ENCODE data around the gene TECR. TPM values are rescaled to one million over a fixed set of nuclear protein-coding genes. Genes with fewer than 3 reads are reported as not detected.
A peak's percentile ranks its signal among the peaks of the same experiment; 100 is the strongest.
"Not testable (repeated sequence)": the region's sequence is repeated elsewhere in the genome, so short reads cannot be mapped to it uniquely, and the experiment has no call there.

Gene TECR
- total RNA-seq, 1 donor from 2014 or later, result 17.0 TPM

DNA sequence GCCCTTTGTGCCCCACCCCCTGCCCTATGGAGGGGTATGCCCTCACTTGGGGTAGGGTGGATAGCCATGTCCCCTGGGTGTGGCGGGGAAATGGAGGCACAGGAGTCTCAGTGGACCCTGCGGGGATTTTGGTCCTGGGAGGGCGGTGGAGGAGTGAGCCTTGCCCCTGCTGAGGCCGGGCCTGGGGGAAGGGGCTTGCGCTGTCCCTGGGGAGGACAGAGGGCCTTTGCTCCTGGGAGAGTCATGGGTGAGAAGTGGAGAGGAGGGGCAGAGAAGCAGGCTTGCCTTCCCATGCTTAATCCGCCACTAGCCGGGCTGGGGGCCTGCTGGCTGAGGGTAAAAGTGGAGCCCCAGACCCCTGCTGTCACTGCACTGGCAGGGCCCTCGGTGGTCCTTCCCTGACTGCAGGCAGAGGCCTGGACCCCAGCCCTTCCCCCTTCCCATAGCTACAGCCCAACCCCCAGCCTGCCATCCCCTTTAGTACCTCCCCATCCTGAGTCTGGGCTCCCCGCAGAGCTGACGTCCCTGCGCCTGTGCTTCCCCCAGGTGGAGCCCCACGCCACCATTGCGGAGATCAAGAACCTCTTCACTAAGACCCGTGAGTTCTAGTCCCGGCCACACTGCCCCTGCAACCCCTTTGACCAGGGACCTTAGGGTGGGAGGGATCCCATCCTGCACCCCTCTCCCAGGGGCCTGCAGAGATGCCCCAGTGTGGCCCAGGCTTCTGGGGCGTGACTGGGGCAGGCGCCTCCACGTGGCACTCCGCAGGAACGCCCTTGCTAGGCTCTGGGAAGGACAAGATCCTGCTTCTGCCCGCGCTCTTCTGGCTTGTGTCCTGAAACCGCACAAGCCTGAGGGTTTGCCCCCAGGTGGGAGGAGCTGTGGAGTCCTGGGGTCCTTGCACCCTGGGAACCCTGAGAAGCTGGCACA is 33.5 kb downstream of the TECR start:
- no peak for DNase-seq

DNA sequence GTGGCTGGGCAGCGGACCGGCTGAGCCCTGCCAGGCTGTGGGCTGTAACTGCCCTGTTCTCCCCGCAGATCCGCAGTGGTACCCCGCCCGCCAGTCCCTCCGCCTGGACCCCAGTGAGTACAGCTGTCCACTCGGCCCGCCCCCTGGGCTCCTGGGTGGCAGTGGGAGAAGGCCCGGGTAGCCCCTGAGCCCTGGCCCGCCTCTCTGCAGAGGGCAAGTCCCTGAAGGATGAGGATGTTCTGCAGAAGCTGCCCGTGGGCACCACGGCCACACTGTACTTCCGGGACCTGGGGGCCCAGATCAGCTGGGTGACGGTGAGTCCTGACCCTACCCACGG is 34.2 kb downstream of the TECR start:
- no peak for DNase-seq

- peak; percentile 22 for DNase-seq
Measured at GRCh38 chr19:14563989-14564651, 34.7 kb downstream of the TECR start.

DNA sequence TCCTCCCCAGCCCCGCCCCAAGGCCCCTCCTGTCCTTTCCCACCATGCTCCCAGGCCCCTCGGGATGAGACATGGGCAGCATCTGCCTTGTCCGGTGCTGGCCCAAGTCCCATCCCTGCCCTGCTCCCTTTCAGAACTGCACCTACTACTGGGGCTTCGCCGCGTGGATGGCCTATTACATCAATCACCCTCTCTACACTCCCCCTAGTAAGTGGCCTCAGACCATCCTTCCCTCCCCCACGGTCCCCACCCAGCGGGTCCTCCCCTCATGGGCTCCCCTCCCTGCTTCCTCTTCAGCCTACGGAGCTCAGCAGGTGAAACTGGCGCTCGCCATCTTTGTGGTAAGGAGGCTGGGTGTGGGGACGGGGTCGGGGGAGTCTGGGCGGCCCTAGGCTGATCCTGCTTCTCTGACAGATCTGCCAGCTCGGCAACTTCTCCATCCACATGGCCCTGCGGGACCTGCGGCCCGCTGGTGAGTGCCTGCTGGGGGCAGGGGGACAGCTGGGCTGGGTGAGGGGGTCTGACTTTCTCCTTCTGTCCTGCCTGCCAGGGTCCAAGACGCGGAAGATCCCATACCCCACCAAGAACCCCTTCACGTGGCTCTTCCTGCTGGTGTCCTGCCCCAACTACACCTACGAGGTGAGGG is 35.4 kb downstream of the TECR start:
- not testable (repeated sequence) for DNase-seq

- DNase-seq, result no peak
Measured at GRCh38 chr19:14565298-14565679, 35.9 kb downstream of the TECR start.

DNA sequence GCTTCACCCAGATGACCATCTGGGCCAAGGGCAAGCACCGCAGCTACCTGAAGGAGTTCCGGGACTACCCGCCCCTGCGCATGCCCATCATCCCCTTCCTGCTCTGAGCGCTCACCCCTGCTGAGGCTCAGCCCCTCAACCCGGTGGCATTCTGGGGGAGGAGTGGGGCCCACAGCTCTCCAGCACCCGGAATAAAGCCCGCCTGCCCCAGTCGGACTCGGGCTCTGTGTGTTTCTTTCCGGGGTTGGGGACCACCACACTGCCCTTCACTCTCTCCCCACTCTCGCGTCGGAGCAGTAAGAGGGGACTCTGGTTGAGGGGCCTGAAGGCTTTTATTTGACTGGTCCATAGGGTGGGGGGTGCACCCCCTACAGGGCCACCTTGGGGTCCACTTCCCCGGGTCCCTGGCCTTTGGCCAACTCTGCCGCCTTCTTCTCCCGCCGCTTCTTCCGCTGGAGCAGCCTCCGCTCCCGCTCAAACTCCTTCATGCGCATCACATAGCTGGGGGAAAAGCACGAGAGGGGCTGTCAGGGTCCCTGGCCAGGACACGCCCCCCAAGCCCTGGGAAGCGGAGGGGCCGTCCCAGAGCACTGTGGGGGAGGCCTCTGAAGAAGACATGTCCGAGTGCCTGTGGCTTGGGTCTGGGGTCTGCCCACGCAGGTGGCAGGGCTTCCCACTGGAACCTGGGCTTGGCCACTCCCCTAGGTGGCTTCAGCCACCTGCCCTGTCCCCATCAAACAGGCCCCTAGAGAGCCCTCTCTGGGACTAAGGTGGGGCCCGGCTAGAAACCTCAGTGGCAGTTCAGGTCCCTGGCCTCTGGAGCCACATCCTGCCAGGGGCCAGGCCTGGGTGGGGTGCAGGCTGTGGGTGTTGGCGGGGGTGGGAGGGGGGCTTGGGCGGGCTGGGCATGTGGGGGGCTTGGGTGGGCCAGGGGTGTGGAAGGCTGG is 36.6 kb downstream of the TECR start:
- DNase-seq, result no peak

- DNase-seq, result no peak
Measured at GRCh38 chr19:14566712-14567077, 37.3 kb downstream of the TECR start.

GRCh38 chr19:14567079-14567478 is 37.7 kb downstream of the TECR start:
- DNase-seq, result no peak

GRCh38 chr19:14570864-14571527 is 41.6 kb downstream of the TECR start:
- no peak for DNase-seq

GRCh38 chr19:14571695-14572490 is 42.5 kb downstream of the TECR start, which contains the start of gene NDUFB7:
NDUFB7 (minus strand) TSS chr19:14572066; CDS start chr19:14572000, 66 bp downstream.
- DNase-seq, result peak; percentile 97

DNA sequence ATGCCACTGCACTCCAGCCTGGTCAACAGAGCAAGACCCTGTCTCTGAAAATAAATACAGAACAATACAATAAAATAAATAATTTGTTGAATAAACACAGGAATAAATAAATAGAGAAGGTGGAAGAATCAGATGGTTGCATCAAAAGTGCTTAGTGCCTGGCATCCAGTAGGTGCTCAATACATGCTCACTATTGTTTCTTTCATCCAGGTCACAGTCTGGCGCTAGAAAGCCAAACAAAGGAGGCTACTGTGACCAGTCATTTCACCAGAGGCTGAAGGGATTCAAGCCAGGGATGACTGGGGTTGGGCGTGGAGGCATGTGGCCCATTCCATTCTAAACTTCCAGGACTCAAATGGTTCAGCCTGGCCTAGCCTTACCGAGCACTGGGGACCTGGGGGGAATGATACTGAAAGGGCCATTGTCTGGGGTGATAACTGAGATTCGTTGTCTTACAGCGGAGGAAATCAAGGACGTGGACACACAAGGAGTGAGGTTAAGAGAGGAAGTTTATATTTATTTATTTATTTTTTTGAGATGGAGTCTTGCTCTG is 46.1 kb downstream of the TECR start:
- no peak for DNase-seq

GRCh38 chr19:14576363-14576762 is 47.0 kb downstream of the TECR start:
- no peak for DNase-seq

GRCh38 chr19:14577264-14577663 is 47.9 kb downstream of the TECR start:
- no peak for DNase-seq

DNA sequence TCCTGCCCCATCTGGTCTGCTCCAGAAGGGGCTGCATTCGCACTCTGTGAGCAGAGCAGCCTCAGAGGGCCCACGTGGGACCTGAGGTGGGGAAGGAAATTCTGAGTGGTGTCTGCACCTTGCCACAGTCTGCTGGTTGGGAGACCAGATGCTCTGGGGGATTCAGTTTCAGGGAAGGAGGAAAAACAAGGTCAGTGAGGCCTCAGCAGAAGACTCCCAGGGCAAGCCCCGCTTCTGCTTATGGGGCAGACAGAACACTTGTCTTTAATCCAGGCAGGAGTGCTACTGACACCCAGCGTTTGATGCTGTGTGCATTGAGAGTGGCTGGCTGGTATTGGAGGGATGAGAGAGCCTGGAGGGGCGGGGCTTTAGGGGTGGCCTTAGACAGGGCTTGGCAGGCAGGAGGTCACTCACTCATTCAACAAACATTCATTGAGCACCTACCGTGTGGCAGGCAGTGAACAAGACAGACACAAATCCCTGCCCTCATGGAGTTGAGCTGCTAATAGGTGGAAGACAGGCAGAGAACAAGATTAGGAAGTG is 48.6 kb downstream of the TECR start:
- no peak for DNase-seq

DNA sequence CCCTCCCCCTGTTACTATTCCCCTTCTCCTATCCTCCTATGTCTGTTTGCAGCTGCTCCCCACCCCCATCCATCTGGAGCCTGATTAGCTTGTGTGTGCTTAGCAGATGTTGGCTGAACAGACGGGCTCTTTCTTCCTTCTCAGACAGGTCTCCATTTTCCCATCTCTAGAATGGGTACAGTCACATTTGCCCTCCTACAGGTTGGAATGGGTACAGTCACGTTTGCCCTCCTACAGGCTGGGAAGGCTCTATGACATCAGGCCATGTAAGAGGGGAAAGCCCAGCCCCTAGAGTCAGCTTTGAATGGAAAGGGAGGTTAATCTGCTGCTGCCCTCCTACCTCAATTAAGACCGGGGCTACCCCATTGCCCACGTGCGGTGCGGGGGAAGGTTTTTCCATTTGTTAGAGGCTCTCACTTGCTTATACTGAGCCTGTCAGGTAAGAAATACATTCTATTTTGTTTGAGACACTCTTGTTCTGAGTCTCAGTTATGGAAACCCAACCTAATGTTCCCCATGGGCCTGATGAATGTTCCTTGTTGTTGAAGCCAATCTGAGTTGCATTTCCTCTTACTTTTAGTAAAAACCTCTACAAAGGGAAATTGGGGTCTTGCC is 51.3 kb downstream of the TECR start:
- DNase-seq, result no peak

DNA sequence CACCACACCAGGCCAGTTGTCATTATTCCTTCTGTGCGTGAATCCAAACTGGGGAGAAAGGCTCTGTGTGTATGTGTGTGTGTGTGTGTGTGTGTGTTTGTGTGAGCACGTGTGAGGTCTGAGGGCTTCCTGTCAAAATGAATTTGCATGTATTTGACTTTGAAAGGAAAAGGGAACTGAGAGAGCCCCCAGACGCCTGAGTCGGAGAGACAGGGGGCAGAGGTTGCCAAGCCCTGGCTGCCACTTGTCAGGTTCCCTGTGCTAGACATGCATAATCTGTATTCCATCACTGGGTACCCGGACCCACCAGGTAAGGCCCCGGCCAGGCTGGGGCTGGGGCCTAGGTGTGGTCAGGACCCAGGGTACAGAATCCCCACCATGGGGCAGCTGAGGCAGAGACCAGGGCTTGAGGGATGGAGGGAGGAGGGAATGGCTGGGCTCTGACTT is 53.5 kb downstream of the TECR start, which contains the start of gene CLEC17A:
Gene CLEC17A (plus strand): TSS at position 191 of the 447 bp plus-strand sequence. CDS start 77 bp downstream, at position 268.
- DNase-seq, result no peak

GRCh38 chr19:14584372-14584771 is 55.0 kb downstream of the TECR start:
- DNase-seq, result not testable (repeated sequence)

DNA sequence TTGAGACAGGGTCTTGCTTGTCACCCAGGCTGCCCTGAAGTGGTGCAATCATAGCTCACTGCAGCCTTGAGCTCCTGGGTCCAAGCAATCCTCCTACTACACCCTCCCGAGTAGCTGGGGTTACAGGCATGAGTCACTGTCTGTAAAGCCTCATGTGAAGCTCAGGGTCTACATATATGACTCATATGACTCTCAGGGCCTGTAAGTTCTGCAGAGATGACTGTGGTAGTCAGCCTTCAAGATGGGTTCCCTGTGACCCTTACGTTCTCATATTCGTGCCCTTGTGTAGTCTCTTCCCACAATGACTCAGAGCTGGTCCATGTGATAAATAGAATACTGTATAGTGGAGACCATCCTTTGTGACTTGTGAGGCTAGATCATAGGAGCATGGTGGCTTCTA is 55.8 kb downstream of the TECR start:
- not testable (repeated sequence) for DNase-seq

DNA sequence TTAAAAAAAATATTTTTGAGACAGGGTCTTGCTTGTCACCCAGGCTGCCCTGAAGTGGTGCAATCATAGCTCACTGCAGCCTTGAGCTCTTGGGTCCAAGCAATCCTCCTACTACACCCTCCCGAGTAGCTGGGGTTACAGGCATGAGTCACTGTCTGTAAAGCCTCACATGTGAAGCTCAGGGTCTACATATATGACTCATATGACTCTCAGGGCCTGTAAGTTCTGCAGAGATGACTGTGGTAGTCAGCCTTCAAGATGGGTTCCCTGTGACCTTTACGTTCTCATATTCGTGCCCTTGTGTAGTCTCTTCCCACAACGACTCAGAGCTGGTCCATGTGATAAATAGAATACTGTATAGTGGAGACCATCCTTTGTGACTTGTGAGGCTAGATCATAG is 60.0 kb downstream of the TECR start:
- not testable (repeated sequence) for DNase-seq

- no peak for DNase-seq
Measured at GRCh38 chr19:14595558-14595957, 66.2 kb downstream of the TECR start.

Measured in dermis blood vessel endothelial cell (primary cell).